CD4-positive, alpha-beta T cell (primary cell): Measurements from ENCODE around the gene NLGN1. TPM values are rescaled to one million over a fixed set of nuclear protein-coding genes. Genes with fewer than 3 reads are reported as not detected.

Source experiments
- ATAC-seq: fragments of 200-7000 bp; cut with Tn5 transposase; one replicate; pipeline ENCODE4 v1.10.0; 2022; ENCODE audit warnings: mild to moderate bottlenecking; ENCODE audit not compliant: poor library complexity
- CTCF ChIA-PET: fragments of 350-600 bp; sonication (Branson Sonifier 250); formaldehyde crosslinking; loops from one replicate; lab custom pipeline; 2021; ENCODE audit warnings: antibody characterized with exemption, inconsistent platforms; lab: Charles Lee
- POLR2A ChIA-PET: fragments of 350-600 bp; sonication (Branson Sonifier 250); formaldehyde crosslinking; loops from one replicate; lab custom pipeline; 2021; ENCODE audit warnings: antibody characterized with exemption, inconsistent platforms; lab: Charles Lee
- DNase-seq, 14 experiments: peaks; one replicate each; pipeline ENCODE4 v3.0.0-alpha.2; 2013 to 2020; ENCODE audit warnings: mixed read lengths in 2 of 14
- H3K27ac ChIP-seq, 2 donors: one replicate each; pipeline versions ENCODE4 v1.5.1 to v1.7.0; 2013; ENCODE audit warnings: low read length in 2 of 2, low read depth in 1 of 2, mild to moderate bottlenecking in 1 of 2
- H3K27me3 ChIP-seq, 2 experiments: 1 replicate in 1 of 2; 2 replicates in 1 of 2; pipeline versions ENCODE4 v1.6.1 to v1.7.0; 2013; ENCODE audit warnings: low read length in 2 of 2, control low read depth in 1 of 2, mild to moderate bottlenecking in 1 of 2, moderate library complexity in 1 of 2; ENCODE audit not compliant: insufficient read depth in 2 of 2, control insufficient read depth in 1 of 2
- H3K36me3 ChIP-seq: one replicate; pipeline ENCODE4 v1.6.1; 2013; ENCODE audit warnings: low read length, control low read depth; ENCODE audit not compliant: insufficient read depth
- H3K4me1 ChIP-seq: one replicate; pipeline ENCODE4 v1.6.1; 2013; ENCODE audit warnings: low read length, control low read depth; ENCODE audit not compliant: insufficient read depth
- H3K4me3 ChIP-seq: one replicate; pipeline ENCODE4 v1.5.1; 2013; ENCODE audit warnings: mild to moderate bottlenecking, low read length, moderate library complexity
- H3K9me3 ChIP-seq, 2 experiments: 1 replicate in 1 of 2; 2 replicates in 1 of 2; pipeline versions ENCODE4 v1.6.1 to v1.7.0; 2013; ENCODE audit warnings: low read length in 2 of 2, mild to moderate bottlenecking in 2 of 2, control low read depth in 1 of 2, moderate library complexity in 1 of 2; ENCODE audit not compliant: control insufficient read depth in 1 of 2, insufficient read depth in 1 of 2
- H3K27ac Mint-ChIP-seq: one replicate; pipeline ENCODE4 v1.8.0; 2020; ENCODE audit warnings: mixed read lengths
- H3K27me3 Mint-ChIP-seq: one replicate; pipeline ENCODE4 v1.8.0; 2021; ENCODE audit warnings: mixed read lengths
- H3K36me3 Mint-ChIP-seq: one replicate; pipeline ENCODE4 v1.8.0; 2021; ENCODE audit warnings: low read depth, mixed read lengths
- H3K4me1 Mint-ChIP-seq: one replicate; pipeline ENCODE4 v1.8.0; 2021; ENCODE audit warnings: low read depth, mixed read lengths
- H3K4me3 Mint-ChIP-seq: one replicate; pipeline ENCODE4 v1.8.0; 2020; ENCODE audit warnings: mild to moderate bottlenecking, mixed read lengths
- H3K9me3 Mint-ChIP-seq: one replicate; pipeline ENCODE4 v1.8.0; 2020; ENCODE audit warnings: mixed read lengths
- CTCF ChIP-seq: fragments of 200-600 bp; IDR thresholded peaks from one replicate; pipeline ENCODE4 v1.8.0; 2022; ENCODE audit warnings: antibody characterized with exemption, mild to moderate bottlenecking
- intact Hi-C, 2 experiments: fragments of 100-400 bp; cut with DNase I in 1 of 2; cut with micrococcal nuclease in 1 of 2; formaldehyde crosslinking; loops; one replicate each; pipeline versions ENCODE4 v1.15.1 to v1.9.0; 2023 to 2025; cut with DNase I, micrococcal nuclease
- total RNA-seq, 174 experiments: library from RNA in 2 of 174; stranded (reverse) in 2 of 174; gene quantifications; one replicate each; pipeline ENCODE4 v1.2.3 and lab custom pipeline; 2021 to 2026

The NLGN1 gene
- total RNA-seq, 2 experiments from 2014 or later, result not detected

- no peak for TF ChIP-seq CTCF
- no peak overlapping the region for H3K27ac ChIP-seq
- no peak overlapping the region for H3K27ac Mint-ChIP-seq
- no peak for DNase-seq
- no peaks in the 10 kb centered on the region for H3K27me3 ChIP-seq
- no peaks in the 10 kb centered on the region for H3K4me1 Mint-ChIP-seq
- H3K4me1 ChIP-seq, result no peaks in the 10 kb centered on the region
- H3K9me3 ChIP-seq, result peaks cover 0 to 3% of the 10 kb centered on the region in 2 experiments
- H3K4me3 Mint-ChIP-seq, result no peak overlapping the region
- ChIA-PET CTCF (no interaction called here), POLR2A (no interaction called here)
- no peak for ATAC-seq
- no peaks in the 10 kb centered on the region for H3K27me3 Mint-ChIP-seq
- no peaks in the 10 kb centered on the region for H3K36me3 ChIP-seq
- no peak overlapping the region for H3K4me3 ChIP-seq
- no peaks in the 10 kb centered on the region for H3K9me3 Mint-ChIP-seq
- intact Hi-C loops, result no loop called here
- H3K36me3 Mint-ChIP-seq, result no peaks in the 10 kb centered on the region
These were observed 392.1 kb downstream of the NLGN1 start for GRCh38 chr3:173789530-173790162.

GRCh38 chr3:173793963-173794362, 396.4 kb downstream of the NLGN1 start:
- Mint-ChIP-seq H3K36me3 (no peaks in the 10 kb centered on the region), H3K4me3 (no peak overlapping the region), H3K9me3 (no peaks in the 10 kb centered on the region), H3K4me1 (no peaks in the 10 kb centered on the region), H3K27me3 (no peaks in the 10 kb centered on the region), H3K27ac (no peak overlapping the region)
- intact Hi-C loops, result no loop called here
- ChIA-PET CTCF (no interaction called here), POLR2A (no interaction called here)
- no peaks in the 10 kb centered on the region for H3K27me3 ChIP-seq
- DNase-seq (no peak), ATAC-seq (no peak)
- no peaks in the 10 kb centered on the region for H3K36me3 ChIP-seq
- H3K27ac ChIP-seq, result no peak overlapping the region
- H3K4me3 ChIP-seq, result no peak overlapping the region
- no peaks in the 10 kb centered on the region for H3K9me3 ChIP-seq
- H3K4me1 ChIP-seq, result no peaks in the 10 kb centered on the region
- no peak for TF ChIP-seq CTCF

DNA sequence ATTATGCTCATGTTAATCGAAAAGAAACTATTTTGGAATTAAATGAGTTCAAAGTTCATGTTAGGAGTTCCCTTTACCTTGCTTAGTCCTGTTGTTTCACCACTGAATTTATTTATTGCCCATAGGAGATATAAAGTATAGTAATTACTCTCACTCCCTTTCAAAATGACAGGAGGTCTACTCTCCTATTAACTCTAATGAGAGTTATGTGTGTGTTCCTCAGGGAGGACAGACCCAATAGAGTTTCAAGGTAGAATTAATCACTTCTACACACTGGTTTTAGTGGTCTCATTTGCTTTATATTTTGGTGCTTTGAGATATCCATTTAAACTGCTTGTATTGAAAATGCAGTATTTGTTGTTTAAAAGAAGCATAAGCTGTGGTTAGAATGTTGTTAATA, 398.9 kb downstream of the NLGN1 start:
- TF ChIP-seq CTCF, result no peak
- H3K4me3 Mint-ChIP-seq, result no peak overlapping the region
- POLR2A ChIA-PET, result no interaction called here
- Histone ChIP-seq H3K4me3 (no peak overlapping the region), H3K27ac (no peak overlapping the region), H3K4me1 (no peaks in the 10 kb centered on the region), H3K36me3 (no peaks in the 10 kb centered on the region), H3K27me3 (no peaks in the 10 kb centered on the region), H3K9me3 (no peaks in the 10 kb centered on the region)
- DNase-seq (no peak), ATAC-seq (no peak)
- H3K36me3 Mint-ChIP-seq, result no peaks in the 10 kb centered on the region
- intact Hi-C loops, result no loop called here
- no peaks in the 10 kb centered on the region for H3K9me3 Mint-ChIP-seq
- CTCF ChIA-PET, result no interaction called here
- H3K27ac Mint-ChIP-seq, result no peak overlapping the region
- no peaks in the 10 kb centered on the region for H3K27me3 Mint-ChIP-seq
- H3K4me1 Mint-ChIP-seq, result no peaks in the 10 kb centered on the region
